Activated CD8-positive, alpha-beta T cell treated with anti-CD3 and anti-CD28 coated beads for 36 hours (primary cell): Measurements from ENCODE around the gene ALPK3. TPM values are rescaled to one million over a fixed set of nuclear protein-coding genes. Genes with fewer than 3 reads are reported as not detected.

Experiments used
- ATAC-seq: fragments of 200-7000 bp; cut with Tn5 transposase; one replicate; pipeline ENCODE4 v1.10.0; 2021; ENCODE audit warnings: mild to moderate bottlenecking, moderate library complexity
- CTCF ChIA-PET: fragments of 350-600 bp; sonication (Branson Sonifier 250); formaldehyde crosslinking; loops from one replicate; lab custom pipeline; 2021; ENCODE audit warnings: antibody characterized with exemption; lab: Charles Lee
- POLR2A ChIA-PET: fragments of 350-600 bp; sonication (Branson Sonifier 250); formaldehyde crosslinking; loops from one replicate; lab custom pipeline; 2021; ENCODE audit warnings: antibody characterized with exemption; lab: Charles Lee
- DNase-seq: peaks from one replicate; pipeline ENCODE4 v3.0.0-alpha.2; 2020
- H3K27ac Mint-ChIP-seq: one replicate; pipeline ENCODE4 v1.8.0; 2021; ENCODE audit warnings: mild to moderate bottlenecking, mixed read lengths
- H3K27me3 Mint-ChIP-seq: one replicate; pipeline ENCODE4 v1.8.0; 2021; ENCODE audit warnings: mixed read lengths
- H3K36me3 Mint-ChIP-seq: one replicate; pipeline ENCODE4 v1.8.0; 2021; ENCODE audit warnings: low read depth, mixed read lengths
- H3K4me1 Mint-ChIP-seq: one replicate; pipeline ENCODE4 v1.8.0; 2021; ENCODE audit warnings: low read depth, mixed read lengths
- H3K4me3 Mint-ChIP-seq: one replicate; pipeline ENCODE4 v1.8.0; 2021; ENCODE audit warnings: mild to moderate bottlenecking, moderate library complexity, mixed read lengths
- H3K9me3 Mint-ChIP-seq: one replicate; pipeline ENCODE4 v1.8.0; 2021; ENCODE audit warnings: mixed read lengths
- CTCF ChIP-seq: fragments of 200-600 bp; IDR thresholded peaks from one replicate; pipeline ENCODE4 v1.8.0; 2022; ENCODE audit warnings: antibody characterized with exemption, mild to moderate bottlenecking
- intact Hi-C: fragments of 100-400 bp; cut with micrococcal nuclease; formaldehyde crosslinking; loops from one replicate; pipeline ENCODE4 v1.10.0; 2022
- total RNA-seq, 2 experiments: library from RNA; stranded (reverse); gene quantifications; one replicate each; pipeline ENCODE4 v1.2.3, GENCODE V29; 2021

The ALPK3 gene
- total RNA-seq, 2 experiments from 2014 or later = 0.04 to 0.16 TPM

GRCh38 chr15:84869510-84869909 lies 52.4 kb downstream of the ALPK3 start:
- ChIA-PET CTCF (interaction anchor here (1.3 to 3.0 kb wide), 3 partner anchors 9 to 282 kb away, joined by 3 to 9 read pairs (median 6); no protein-coding TSS in a partner anchor), POLR2A (no interaction called here)
- Mint-ChIP-seq H3K4me1 (no peaks in the 10 kb centered on the region), H3K27me3 (no peaks in the 10 kb centered on the region), H3K36me3 (no peaks in the 10 kb centered on the region), H3K4me3 (no peak overlapping the region), H3K27ac (no peak overlapping the region), H3K9me3 (no peaks in the 10 kb centered on the region)
- no peak for ATAC-seq
- DNase-seq = no peak
- intact Hi-C loops = no loop called here
- no peak for TF ChIP-seq CTCF

GRCh38 chr15:84871428-84871985 lies 54.4 kb downstream of the ALPK3 start:
- intact Hi-C loops = loop anchor here (10.0 kb wide), 1 partner anchor 217 kb away; the partner anchor contains the start of genes NMB and WDR73
- Mint-ChIP-seq H3K36me3 (no peaks in the 10 kb centered on the region), H3K27me3 (no peaks in the 10 kb centered on the region), H3K27ac (no peak overlapping the region), H3K9me3 (no peaks in the 10 kb centered on the region), H3K4me3 (no peak overlapping the region), H3K4me1 (no peaks in the 10 kb centered on the region)
- DNase-seq (peak; percentile 9), ATAC-seq (no peak)
- TF ChIP-seq CTCF = no peak
- ChIA-PET CTCF (interaction anchor here (1.0 to 1.9 kb wide), 3 partner anchors 57 to 284 kb away, joined by 3 to 6 read pairs (median 5); no protein-coding TSS in a partner anchor), POLR2A (no interaction called here)

- DNase-seq (no peak), ATAC-seq (no peak)
- Mint-ChIP-seq H3K36me3 (no peaks in the 10 kb centered on the region), H3K9me3 (no peaks in the 10 kb centered on the region), H3K27ac (no peak overlapping the region), H3K4me3 (no peak overlapping the region), H3K4me1 (no peaks in the 10 kb centered on the region), H3K27me3 (no peaks in the 10 kb centered on the region)
- CTCF ChIA-PET = interaction anchor here (1.0 to 1.3 kb wide), 3 partner anchors 56 to 285 kb away, joined by 3 to 4 read pairs (median 3); no protein-coding TSS in a partner anchor
- TF ChIP-seq CTCF = no peak
- POLR2A ChIA-PET = no interaction called here
- intact Hi-C loops = loop anchor here (10.0 kb wide), 1 partner anchor 217 kb away; the partner anchor contains the start of genes NMB and WDR73
Measured at GRCh38 chr15:84872009-84872910, 55.1 kb downstream of the ALPK3 start.

GRCh38 chr15:84873997-84874396 lies 56.8 kb downstream of the ALPK3 start:
- TF ChIP-seq CTCF = no peak
- Mint-ChIP-seq H3K4me3 (no peak overlapping the region), H3K36me3 (no peaks in the 10 kb centered on the region), H3K27me3 (no peaks in the 10 kb centered on the region), H3K9me3 (no peaks in the 10 kb centered on the region), H3K4me1 (no peaks in the 10 kb centered on the region), H3K27ac (no peak overlapping the region)
- ChIA-PET CTCF (interaction anchor here (1.5 kb wide), 1 partner anchor 9 kb away, joined by 3 read pairs; no protein-coding TSS in a partner anchor), POLR2A (no interaction called here)
- intact Hi-C loops = loop anchor here (10.0 kb wide), 1 partner anchor 219 kb away; the partner anchor contains the start of genes NMB and WDR73
- ATAC-seq = no peak
- DNase-seq = no peak
